HL-60 (cell line): Measurements from ENCODE around the gene ABCC1.
"Not testable (repeated sequence)": the region's sequence is repeated elsewhere in the genome, so short reads cannot be mapped to it uniquely, and the experiment has no call there.

Experiments used
- DNase-seq, 2 experiments: peaks; one replicate each; pipeline ENCODE4 v3.0.0-alpha.2; 2010 to 2020; ENCODE audit warnings: low read depth in 1 of 2, low spot score in 1 of 2
- H3K27ac ChIP-seq: fragments of 250-450 bp; sonication (Bioruptor Pico); replicated peaks from 2 replicates; pipeline ENCODE4 v1.5.1; 2020; ENCODE audit warnings: mild to moderate bottlenecking, moderate library complexity
- H3K27me3 ChIP-seq: fragments of 250-450 bp; sonication (Bioruptor Pico); 2 replicates; pipeline ENCODE4 v1.5.1; 2021; ENCODE audit warnings: mild to moderate bottlenecking, moderate library complexity; ENCODE audit not compliant: insufficient read depth, poor library complexity, severe bottlenecking
- H3K4me3 ChIP-seq: replicated peaks from 2 replicates; pipeline ENCODE4 v1.5.1; 2011; ENCODE audit warnings: mild to moderate bottlenecking, control low read depth, low read length; ENCODE audit not compliant: insufficient read depth
- GABPA ChIP-seq: IDR thresholded peaks from 2 replicates; pipeline ENCODE4 v1.6.1; 2012; ENCODE audit warnings: low read depth
- POLR2AphosphoS5 ChIP-seq: IDR thresholded peaks from 2 replicates; pipeline ENCODE4 v1.6.1; 2012; ENCODE audit warnings: low read depth
- REST ChIP-seq: IDR thresholded peaks from 2 replicates; pipeline ENCODE4 v1.6.1; 2012; ENCODE audit warnings: low read depth; ENCODE audit not compliant: insufficient replicate concordance
- SPI1 ChIP-seq: IDR thresholded peaks from 2 replicates; pipeline ENCODE4 v1.6.1; 2012; ENCODE audit warnings: low read depth, mild to moderate bottlenecking, borderline replicate concordance
- TF ChIP-seq, protein P1 (sequence below): IDR thresholded peaks from one replicate; pipeline ENCODE4 v1.5.1; 2011; ENCODE audit warnings: low read length, control low read depth, inconsistent platforms; ENCODE audit not compliant: insufficient read depth

ABCC1 gene

GRCh38 chr16:16149710-16150116 lies 200.3 kb downstream of the ABCC1 start:
- DNase-seq: no peak
- H3K27me3 ChIP-seq: no peaks in the 10 kb centered on the region
- TF ChIP-seq GABPA (no peak), REST (no peak), POLR2AphosphoS5 (no peak), SPI1 (no peak)
- TF ChIP-seq, protein P1, sequence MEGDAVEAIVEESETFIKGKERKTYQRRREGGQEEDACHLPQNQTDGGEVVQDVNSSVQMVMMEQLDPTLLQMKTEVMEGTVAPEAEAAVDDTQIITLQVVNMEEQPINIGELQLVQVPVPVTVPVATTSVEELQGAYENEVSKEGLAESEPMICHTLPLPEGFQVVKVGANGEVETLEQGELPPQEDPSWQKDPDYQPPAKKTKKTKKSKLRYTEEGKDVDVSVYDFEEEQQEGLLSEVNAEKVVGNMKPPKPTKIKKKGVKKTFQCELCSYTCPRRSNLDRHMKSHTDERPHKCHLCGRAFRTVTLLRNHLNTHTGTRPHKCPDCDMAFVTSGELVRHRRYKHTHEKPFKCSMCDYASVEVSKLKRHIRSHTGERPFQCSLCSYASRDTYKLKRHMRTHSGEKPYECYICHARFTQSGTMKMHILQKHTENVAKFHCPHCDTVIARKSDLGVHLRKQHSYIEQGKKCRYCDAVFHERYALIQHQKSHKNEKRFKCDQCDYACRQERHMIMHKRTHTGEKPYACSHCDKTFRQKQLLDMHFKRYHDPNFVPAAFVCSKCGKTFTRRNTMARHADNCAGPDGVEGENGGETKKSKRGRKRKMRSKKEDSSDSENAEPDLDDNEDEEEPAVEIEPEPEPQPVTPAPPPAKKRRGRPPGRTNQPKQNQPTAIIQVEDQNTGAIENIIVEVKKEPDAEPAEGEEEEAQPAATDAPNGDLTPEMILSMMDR: no peak
- no peak overlapping the region for H3K27ac ChIP-seq
- no peak overlapping the region for H3K4me3 ChIP-seq

DNA sequence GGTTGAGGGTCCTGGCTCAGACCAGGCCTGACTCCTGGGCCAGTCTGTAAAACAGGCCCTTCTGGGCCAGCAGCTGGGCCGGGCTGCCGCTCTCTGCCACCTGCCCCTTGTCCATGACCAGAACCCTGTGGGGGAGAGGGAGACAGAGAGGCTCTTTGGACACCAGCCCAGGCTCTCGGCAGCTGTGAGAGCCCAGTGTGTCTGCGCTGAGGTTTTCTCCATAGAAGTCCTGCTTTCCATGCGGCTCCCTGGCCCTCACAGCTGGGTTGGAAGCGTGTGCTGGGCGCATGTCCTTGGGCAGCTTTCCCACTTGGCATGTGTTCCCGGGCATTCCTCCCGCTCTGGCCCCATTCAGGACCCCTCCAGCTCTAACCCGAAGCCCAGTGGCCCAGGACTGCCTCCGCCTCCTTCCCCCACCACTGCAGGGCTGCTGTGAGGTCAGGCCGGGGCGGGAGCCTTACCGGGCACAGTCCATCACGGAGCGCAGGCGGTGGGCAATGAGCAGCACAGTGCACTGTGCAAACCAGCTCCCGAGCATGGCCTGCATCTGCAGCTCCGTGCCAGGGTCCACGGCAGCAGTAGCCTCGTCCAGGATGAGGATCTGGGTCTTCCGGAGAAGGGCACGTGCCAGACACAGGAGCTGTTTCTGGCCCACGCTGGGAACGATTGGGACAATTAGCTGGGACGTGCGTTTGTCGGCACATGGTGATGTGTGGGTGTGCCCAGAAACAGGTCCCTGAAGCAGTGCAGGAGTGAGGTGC lies 200.9 kb downstream of the ABCC1 start:
- no peak for TF ChIP-seq REST
- TF ChIP-seq, protein P1: no peak
- no peak for TF ChIP-seq POLR2AphosphoS5
- no peak for DNase-seq
- H3K27me3 ChIP-seq: no peaks in the 10 kb centered on the region
- no peak overlapping the region for H3K4me3 ChIP-seq
- H3K27ac ChIP-seq: no peak overlapping the region

DNA sequence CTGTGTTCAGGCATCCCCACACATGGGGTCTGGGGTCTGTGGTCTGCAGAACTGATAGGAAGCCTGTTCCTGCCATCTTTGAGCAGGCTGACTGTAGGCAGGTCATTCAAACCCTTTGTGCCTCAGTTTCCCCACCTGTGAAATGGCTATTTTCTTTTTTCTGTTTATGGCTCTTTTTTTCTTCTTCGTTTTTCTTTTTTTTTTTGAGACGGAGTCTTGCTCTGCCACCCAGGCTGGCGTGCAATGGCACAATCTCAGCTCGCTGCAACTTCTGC lies 201.4 kb downstream of the ABCC1 start:
- TF ChIP-seq SPI1 (no peak), GABPA (no peak)
- no peak overlapping the region for H3K4me3 ChIP-seq
- H3K27ac ChIP-seq: no peak overlapping the region
- H3K27me3 ChIP-seq: no peaks in the 10 kb centered on the region
- no peak for DNase-seq

- TF ChIP-seq, protein P1: no peak
- no peak for TF ChIP-seq GABPA
- no peak for TF ChIP-seq POLR2AphosphoS5
- no peak for TF ChIP-seq SPI1
- no peak for TF ChIP-seq REST
- Histone ChIP-seq H3K4me3 (no peak overlapping the region), H3K27me3 (no peaks in the 10 kb centered on the region), H3K27ac (no peak overlapping the region)
- no peak for DNase-seq
Measured at GRCh38 chr16:16151315-16151714, 201.9 kb downstream of the ABCC1 start.

GRCh38 chr16:16153000-16153399 lies 203.6 kb downstream of the ABCC1 start:
- H3K27ac ChIP-seq, H3K27me3 ChIP-seq, H3K4me3 ChIP-seq, DNase-seq: not testable (repeated sequence)
